ENCODE results near the gene RAPGEF1. TPM values are rescaled to one million over a fixed set of nuclear protein-coding genes. Genes with fewer than 3 reads are reported as not detected.

Gene RAPGEF1
- total and polyA plus RNA-seq, 3 donors from 2014 or later: 36.1 to 56.9 (median 55.8) TPM

GRCh38 chr9:131583836-131584555 is 155.9 kb downstream of the RAPGEF1 start:
- Histone ChIP-seq H3K27me3 (no peaks in the 10 kb centered on the region), H3K4me1 (peaks cover 8% of the 10 kb centered on the region), H3K36me3 (ENCODE audit: low read depth, missing control alignments) (no peaks in the 10 kb centered on the region), H3K27ac (no peak overlapping the region), H3K4me3 (no peak overlapping the region), H3K9me3 (no peaks in the 10 kb centered on the region)
- WGBS, 2 donors: 88 to 97% methylated on average over 12 to 27 of the region's 27 CpGs
- intact Hi-C loops (cut with DNase I; ENCODE audit: low total_unique reads): no loop called here
- DNase-seq: no peak
- no peak for TF ChIP-seq POLR2A (IDR thresholded peaks at IDR 0.05)

- Histone ChIP-seq H3K4me1 (peaks cover 9% of the 10 kb centered on the region), H3K4me3 (no peak overlapping the region), H3K27me3 (no peaks in the 10 kb centered on the region), H3K9me3 (no peaks in the 10 kb centered on the region), H3K36me3 (ENCODE audit: low read depth, missing control alignments) (no peaks in the 10 kb centered on the region), H3K27ac (no peak overlapping the region)
- TF ChIP-seq CTCF (IDR thresholded peaks at IDR 0.05): no peak
- no peak for TF ChIP-seq POLR2A (IDR thresholded peaks at IDR 0.05)
- intact Hi-C loops (cut with DNase I; ENCODE audit: low total_unique reads): no loop called here
- 91% methylated on average over 5 of the region's 5 CpGs; no CpG with 5 or more reads in 1 of the 2 donors for WGBS, 2 donors
- DNase-seq: no peak
Measured at GRCh38 chr9:131583337-131583645, 156.6 kb downstream of the RAPGEF1 start.

GRCh38 chr9:131582466-131583336 is 157.2 kb downstream of the RAPGEF1 start:
- Histone ChIP-seq H3K9me3 (no peaks in the 10 kb centered on the region), H3K27ac (no peak overlapping the region), H3K4me3 (no peak overlapping the region), H3K4me1 (peaks cover 9% of the 10 kb centered on the region), H3K36me3 (ENCODE audit: low read depth, missing control alignments) (no peaks in the 10 kb centered on the region), H3K27me3 (no peaks in the 10 kb centered on the region)
- 90 to 91% methylated on average over 9 to 27 of the region's 27 CpGs for WGBS, 2 donors
- TF ChIP-seq POLR2A (IDR thresholded peaks at IDR 0.05) (no peak), CTCF (IDR thresholded peaks at IDR 0.05) (no peak)
- intact Hi-C loops (cut with DNase I; ENCODE audit: low total_unique reads): no loop called here
- no peak for DNase-seq

- TF ChIP-seq CTCF (IDR thresholded peaks at IDR 0.05): no peak
- TF ChIP-seq POLR2A (IDR thresholded peaks at IDR 0.05): no peak
- intact Hi-C loops (cut with DNase I; ENCODE audit: low total_unique reads): no loop called here
- Histone ChIP-seq H3K27me3 (no peaks in the 10 kb centered on the region), H3K9me3 (no peaks in the 10 kb centered on the region), H3K36me3 (ENCODE audit: low read depth, missing control alignments) (no peaks in the 10 kb centered on the region), H3K4me3 (no peak overlapping the region), H3K4me1 (peaks cover 9% of the 10 kb centered on the region), H3K27ac (no peak overlapping the region)
- DNase-seq: no peak
- WGBS, 2 donors: 93 to 96% methylated on average over 10 of the region's 10 CpGs
Measured at GRCh38 chr9:131582056-131582455, 157.8 kb downstream of the RAPGEF1 start.

- intact Hi-C loops (cut with DNase I; ENCODE audit: low total_unique reads): no loop called here
- Histone ChIP-seq H3K9me3 (no peaks in the 10 kb centered on the region), H3K36me3 (ENCODE audit: low read depth, missing control alignments) (no peaks in the 10 kb centered on the region), H3K27me3 (no peaks in the 10 kb centered on the region), H3K27ac (no peak overlapping the region), H3K4me3 (no peak overlapping the region), H3K4me1 (peaks cover 9% of the 10 kb centered on the region)
- TF ChIP-seq CTCF (IDR thresholded peaks at IDR 0.05) (no peak), POLR2A (IDR thresholded peaks at IDR 0.05) (no peak)
- no peak for DNase-seq
- 87 to 99% methylated on average over 6 to 9 of the region's 9 CpGs for WGBS, 2 donors
Measured at GRCh38 chr9:131580358-131580757, 159.5 kb downstream of the RAPGEF1 start.

All from testis (tissue), 3 donors.